Fibroblast of lung (primary cell): Measurements from ENCODE around the gene MRC1. TPM values are rescaled to one million over a fixed set of nuclear protein-coding genes. Genes with fewer than 3 reads are reported as not detected.

Experiments used
- DNase-seq, 2 donors: peaks; one replicate each; pipeline versions ENCODE4 v3.0.0 to v3.0.0-alpha.2; 2010; ENCODE audit warnings: low read depth in 2 of 2
- H2AFZ ChIP-seq: 2 replicates; pipeline ENCODE4 v1.5.1; 2012; ENCODE audit warnings: low read length, control low read depth, inconsistent platforms
- H3K27ac ChIP-seq: 2 replicates; pipeline ENCODE4 v1.5.1; 2011; ENCODE audit warnings: low read length, control low read depth; ENCODE audit not compliant: insufficient read depth
- H3K27me3 ChIP-seq: 2 replicates; pipeline ENCODE4 v1.5.1; 2011; ENCODE audit warnings: mild to moderate bottlenecking, low read length; ENCODE audit not compliant: control insufficient read depth, insufficient read depth
- H3K36me3 ChIP-seq: 2 replicates; pipeline ENCODE4 v1.5.1; 2011; ENCODE audit warnings: low read length; ENCODE audit not compliant: control insufficient read depth, insufficient read depth
- H3K4me1 ChIP-seq: 2 replicates; pipeline ENCODE4 v1.5.1; 2011; ENCODE audit warnings: low read length; ENCODE audit not compliant: control insufficient read depth, insufficient read depth; ENCODE audit errors: extremely low read depth
- H3K4me2 ChIP-seq: 2 replicates; pipeline ENCODE4 v1.5.1; 2011; ENCODE audit warnings: low read length, control low read depth; ENCODE audit not compliant: insufficient read depth; ENCODE audit errors: extremely low read depth
- H3K4me3 ChIP-seq, 4 experiments: fragments of 200-600 bp in 1 of 4; sonication (generic) in 1 of 4; replicated peaks in 1 of 4; 2 replicates each; pipeline ENCODE4 v1.5.1; 2011 to 2016; ENCODE audit warnings: low read length in 4 of 4, low read depth in 3 of 4, mild to moderate bottlenecking in 3 of 4, control low read depth in 2 of 4, inconsistent platforms in 1 of 4, mixed read lengths in 1 of 4; ENCODE audit not compliant: insufficient read depth in 1 of 4; ENCODE audit errors: control extremely low read depth in 1 of 4
- H3K79me2 ChIP-seq: 2 replicates; pipeline ENCODE4 v1.5.1; 2012; ENCODE audit warnings: mild to moderate bottlenecking, low read length, inconsistent platforms; ENCODE audit not compliant: control insufficient read depth, insufficient read depth
- H3K9ac ChIP-seq: 2 replicates; pipeline ENCODE4 v1.5.1; 2011; ENCODE audit warnings: mild to moderate bottlenecking, low read length, control low read depth; ENCODE audit not compliant: insufficient read depth
- H3K9me3 ChIP-seq: 2 replicates; pipeline ENCODE4 v1.5.1; 2012; ENCODE audit warnings: low read depth, low read length; ENCODE audit not compliant: control insufficient read depth, insufficient read depth
- H4K20me1 ChIP-seq: 2 replicates; pipeline ENCODE4 v1.5.1; 2011; ENCODE audit warnings: low read length; ENCODE audit not compliant: control insufficient read depth, insufficient read depth; ENCODE audit errors: extremely low read depth
- EZH2 ChIP-seq: IDR thresholded peaks from 2 replicates; pipeline ENCODE4 v1.5.1; 2012; ENCODE audit warnings: low read length, control low read depth, mild to moderate bottlenecking; ENCODE audit errors: missing control alignments
- polyA plus RNA-seq, 2 donors: library from polyadenylated mRNA; depleted of rRNA in 1 of 2; stranded (reverse) in 1 of 2; unstranded in 1 of 2; fragments of >200 nt; gene quantifications; 2 replicates each; pipeline ENCODE4 v1.2.1, GENCODE V29; 2011 to 2012; ENCODE audit warnings: missing spikeins in 1 of 2
- total RNA-seq: library from RNA; depleted of rRNA; stranded (reverse); fragments of >200 nt; gene quantifications from 2 replicates; pipeline ENCODE4 v1.2.1, GENCODE V29; 2014
- TF ChIP-seq, protein P1 (sequence below), 2 donors: IDR thresholded peaks in 1 of 2; conservative IDR thresholded peaks in 1 of 2; 1 replicate in 1 of 2; 2 replicates in 1 of 2; pipeline ENCODE4 v1.5.1; 2011 to 2012; ENCODE audit warnings: low read length in 2 of 2, control low read depth in 1 of 2, inconsistent platforms in 1 of 2, low read depth in 1 of 2, mild to moderate bottlenecking in 1 of 2

The MRC1 gene
- total and polyA plus RNA-seq, 2 donors (not counting 1 experiment from before 2014, with no cell fraction given) = 0.01 TPM; not detected in 1

DNA sequence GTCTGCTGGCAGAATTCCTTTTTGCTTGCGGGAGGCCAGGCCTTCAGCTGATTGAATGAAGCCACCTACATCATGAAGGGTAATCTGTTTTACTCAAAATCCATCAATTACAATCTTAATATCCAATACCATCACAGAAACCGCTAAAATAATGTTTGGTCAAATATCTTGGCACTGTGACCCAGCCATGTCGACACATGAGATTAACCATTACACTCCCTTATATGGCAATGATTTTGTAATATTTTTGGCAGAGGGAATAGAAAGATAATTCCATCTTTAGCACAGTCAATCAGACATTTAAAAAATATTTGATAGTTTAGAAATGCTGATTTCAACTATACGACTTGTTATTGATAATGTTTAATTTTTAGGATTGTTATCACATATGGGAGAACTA lies 106.0 kb downstream of the MRC1 start:
- no peak overlapping the region for H3K4me3 ChIP-seq

DNA sequence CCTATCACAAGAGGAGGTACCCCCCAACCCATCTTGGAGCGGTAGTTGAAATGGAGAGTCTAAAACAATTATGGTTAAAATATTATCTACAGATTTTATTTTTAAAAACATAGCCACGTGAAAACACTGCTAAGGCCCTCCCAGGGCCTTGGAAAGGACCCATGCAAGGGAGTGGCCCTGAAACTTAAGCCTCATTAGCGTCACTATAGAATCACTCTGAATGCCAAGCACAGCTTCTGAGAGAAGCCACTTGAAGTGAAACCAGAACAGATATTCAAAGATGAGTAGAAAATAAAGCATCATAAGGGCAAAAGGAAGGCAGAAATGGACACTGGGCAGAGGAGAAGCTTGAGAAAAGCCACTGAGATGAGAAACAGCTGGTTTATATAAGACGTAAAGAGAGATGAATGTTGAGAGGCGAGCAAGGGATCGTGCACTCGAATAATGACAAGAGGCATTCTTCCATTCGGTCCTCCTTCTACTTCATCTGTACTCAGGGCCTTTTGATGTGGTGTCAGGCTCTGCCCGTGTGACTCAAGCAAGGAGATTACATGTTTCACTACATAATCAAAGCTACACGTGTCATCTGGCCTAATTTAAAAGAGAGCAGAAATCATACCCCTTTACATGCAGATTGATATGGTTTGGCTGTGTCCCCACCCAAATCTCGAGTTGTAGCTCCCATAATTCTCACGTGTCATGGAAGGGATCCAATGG lies 109.2 kb downstream of the MRC1 start:
- no peaks in the 10 kb centered on the region for H3K4me1 ChIP-seq
- DNase-seq = peak; percentile 2 to 65
- no peak overlapping the region for H3K4me3 ChIP-seq
- H3K4me2 ChIP-seq = no peak overlapping the region
- H3K9me3 ChIP-seq = no peaks in the 10 kb centered on the region
- H3K27me3 ChIP-seq = no peaks in the 10 kb centered on the region
- H3K27ac ChIP-seq = no peak overlapping the region
- no peak overlapping the region for H3K9ac ChIP-seq
- no peaks in the 10 kb centered on the region for H4K20me1 ChIP-seq
- H3K36me3 ChIP-seq = no peaks in the 10 kb centered on the region
- no peaks in the 10 kb centered on the region for H3K79me2 ChIP-seq
- no peak for TF ChIP-seq EZH2
- peak overlapping the region; percentile 32 for H2AFZ ChIP-seq

More for the DNA sequence above, 106.0 kb downstream of the MRC1 start:
- Histone ChIP-seq H3K27me3 (no peaks in the 10 kb centered on the region), H4K20me1 (no peaks in the 10 kb centered on the region), H3K36me3 (no peaks in the 10 kb centered on the region), H3K4me1 (no peaks in the 10 kb centered on the region), H3K9ac (no peak overlapping the region), H3K4me2 (no peak overlapping the region), H3K27ac (no peak overlapping the region), H3K79me2 (no peaks in the 10 kb centered on the region), H3K9me3 (no peaks in the 10 kb centered on the region), H2AFZ (no peak overlapping the region)
- TF ChIP-seq, protein P1, sequence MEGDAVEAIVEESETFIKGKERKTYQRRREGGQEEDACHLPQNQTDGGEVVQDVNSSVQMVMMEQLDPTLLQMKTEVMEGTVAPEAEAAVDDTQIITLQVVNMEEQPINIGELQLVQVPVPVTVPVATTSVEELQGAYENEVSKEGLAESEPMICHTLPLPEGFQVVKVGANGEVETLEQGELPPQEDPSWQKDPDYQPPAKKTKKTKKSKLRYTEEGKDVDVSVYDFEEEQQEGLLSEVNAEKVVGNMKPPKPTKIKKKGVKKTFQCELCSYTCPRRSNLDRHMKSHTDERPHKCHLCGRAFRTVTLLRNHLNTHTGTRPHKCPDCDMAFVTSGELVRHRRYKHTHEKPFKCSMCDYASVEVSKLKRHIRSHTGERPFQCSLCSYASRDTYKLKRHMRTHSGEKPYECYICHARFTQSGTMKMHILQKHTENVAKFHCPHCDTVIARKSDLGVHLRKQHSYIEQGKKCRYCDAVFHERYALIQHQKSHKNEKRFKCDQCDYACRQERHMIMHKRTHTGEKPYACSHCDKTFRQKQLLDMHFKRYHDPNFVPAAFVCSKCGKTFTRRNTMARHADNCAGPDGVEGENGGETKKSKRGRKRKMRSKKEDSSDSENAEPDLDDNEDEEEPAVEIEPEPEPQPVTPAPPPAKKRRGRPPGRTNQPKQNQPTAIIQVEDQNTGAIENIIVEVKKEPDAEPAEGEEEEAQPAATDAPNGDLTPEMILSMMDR (conservative IDR thresholded peaks at IDR 0.05 in 1 of 2, IDR thresholded peaks at IDR 0.05 in 1 of 2; ENCODE audit: low read depth in 1 of 2, low read length in 2 of 2) = no peak
- no peak for TF ChIP-seq EZH2
- DNase-seq = peak in 1 of 2 donors; percentile 44

- H3K4me3 ChIP-seq = no peak overlapping the region
- H3K36me3 ChIP-seq = no peaks in the 10 kb centered on the region
- no peaks in the 10 kb centered on the region for H4K20me1 ChIP-seq
- no peak overlapping the region for H3K4me2 ChIP-seq
- no peaks in the 10 kb centered on the region for H3K9me3 ChIP-seq
- DNase-seq = no peak
- no peak overlapping the region for H3K27ac ChIP-seq
- H3K9ac ChIP-seq = no peak overlapping the region
- peaks cover 7% of the 10 kb centered on the region for H3K4me1 ChIP-seq
- no peak overlapping the region for H2AFZ ChIP-seq
- no peaks in the 10 kb centered on the region for H3K27me3 ChIP-seq
- H3K79me2 ChIP-seq = no peaks in the 10 kb centered on the region
- TF ChIP-seq, protein P1 (conservative IDR thresholded peaks at IDR 0.05 in 1 of 2, IDR thresholded peaks at IDR 0.05 in 1 of 2; ENCODE audit: low read depth in 1 of 2, low read length in 2 of 2) = no peak
- no peak for TF ChIP-seq EZH2
These were observed 112.2 kb downstream of the MRC1 start for GRCh38 chr10:17921378-17921777.
